Left kidney (tissue), 2 donors: ENCODE results near the gene H1-8. TPM values are rescaled to one million over a fixed set of nuclear protein-coding genes. Genes with fewer than 3 reads are reported as not detected.

ENCODE experiments used
- DNase-seq: peaks from one replicate; pipeline ENCODE4 v3.0.0-alpha.2; 2013
- polyA plus RNA-seq: library from polyadenylated mRNA; unstranded; fragments of 120-200 nt; gene quantifications from one replicate; pipeline ENCODE4 v1.2.1, GENCODE V29; 2013; ENCODE audit not compliant: insufficient read length

Gene H1-8
- polyA plus RNA-seq, 1 donor = not detected

- no peak for DNase-seq
These were observed 50.8 kb downstream of the H1-8 start for GRCh38 chr3:129593595-129594339.

- no peak for DNase-seq
These were observed 51.4 kb downstream of the H1-8 start for GRCh38 chr3:129594409-129594808.

GRCh38 chr3:129594907-129595390 is 52.0 kb downstream of the H1-8 start:
- no peak for DNase-seq

GRCh38 chr3:129595544-129596193 is 52.7 kb downstream of the H1-8 start:
- no peak for DNase-seq

GRCh38 chr3:129596194-129597086 is 53.5 kb downstream of the H1-8 start:
- DNase-seq = peak; percentile 86

GRCh38 chr3:129597087-129597999 is 54.4 kb downstream of the H1-8 start:
- DNase-seq = peak; percentile 69

GRCh38 chr3:129598000-129598381 is 55.0 kb downstream of the H1-8 start:
- DNase-seq = no peak

- DNase-seq = no peak
These were observed 55.5 kb downstream of the H1-8 start for GRCh38 chr3:129598484-129598883.

GRCh38 chr3:129599073-129599472 is 56.1 kb downstream of the H1-8 start:
- no peak for DNase-seq

- no peak for DNase-seq
These were observed 56.6 kb downstream of the H1-8 start for GRCh38 chr3:129599607-129600006.

- no peak for DNase-seq
These were observed 57.4 kb downstream of the H1-8 start for GRCh38 chr3:129600348-129600747.

Other genes with a start within 250 kb of the H1-8 start
- 5.9 TPM for gene EFCAB12, start 114.5 kb upstream of the H1-8 start, polyA plus RNA-seq
- 54.5 TPM for gene MBD4, start 103.2 kb upstream of the H1-8 start, polyA plus RNA-seq
- 79.0 TPM for gene IFT122, start 103.0 kb upstream of the H1-8 start, polyA plus RNA-seq
- 0.13 TPM for gene RHO, start 14.5 kb upstream of the H1-8 start, polyA plus RNA-seq
- 147 TPM for gene PLXND1, start 63.5 kb downstream of the H1-8 start, polyA plus RNA-seq